Measurements from ENCODE around the gene ITIH1.

ITIH1 gene

GRCh38 chr3:52805270-52806039, 28.1 kb downstream of the ITIH1 start:
- DNase-seq (ENCODE audit: low read depth, low spot score), result peak; percentile 86
- H3K4me3 ChIP-seq (ENCODE audit: low read length), result peak overlapping the region; percentile 9

DNA sequence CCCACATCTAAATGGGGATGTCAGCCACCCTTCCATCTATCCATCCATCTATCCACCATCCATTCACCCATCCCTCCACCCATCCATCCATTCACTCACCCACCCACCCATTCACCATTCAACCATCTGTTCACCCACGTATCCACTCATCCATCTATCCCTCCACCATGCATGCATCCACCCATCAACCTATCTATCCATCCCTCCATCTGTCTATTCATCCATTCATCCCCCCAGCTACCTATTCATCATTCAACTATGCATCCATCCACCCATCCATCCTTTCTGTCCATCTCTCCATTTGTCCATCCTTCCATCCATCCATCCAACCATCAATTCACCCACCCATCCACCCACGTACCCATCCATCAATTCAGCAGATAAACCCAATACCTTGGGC, 31.8 kb downstream of the ITIH1 start:
- no peak overlapping the region for H3K4me3 ChIP-seq (ENCODE audit: low read length)
- no peak for DNase-seq (ENCODE audit: low read depth, low spot score)

DNA sequence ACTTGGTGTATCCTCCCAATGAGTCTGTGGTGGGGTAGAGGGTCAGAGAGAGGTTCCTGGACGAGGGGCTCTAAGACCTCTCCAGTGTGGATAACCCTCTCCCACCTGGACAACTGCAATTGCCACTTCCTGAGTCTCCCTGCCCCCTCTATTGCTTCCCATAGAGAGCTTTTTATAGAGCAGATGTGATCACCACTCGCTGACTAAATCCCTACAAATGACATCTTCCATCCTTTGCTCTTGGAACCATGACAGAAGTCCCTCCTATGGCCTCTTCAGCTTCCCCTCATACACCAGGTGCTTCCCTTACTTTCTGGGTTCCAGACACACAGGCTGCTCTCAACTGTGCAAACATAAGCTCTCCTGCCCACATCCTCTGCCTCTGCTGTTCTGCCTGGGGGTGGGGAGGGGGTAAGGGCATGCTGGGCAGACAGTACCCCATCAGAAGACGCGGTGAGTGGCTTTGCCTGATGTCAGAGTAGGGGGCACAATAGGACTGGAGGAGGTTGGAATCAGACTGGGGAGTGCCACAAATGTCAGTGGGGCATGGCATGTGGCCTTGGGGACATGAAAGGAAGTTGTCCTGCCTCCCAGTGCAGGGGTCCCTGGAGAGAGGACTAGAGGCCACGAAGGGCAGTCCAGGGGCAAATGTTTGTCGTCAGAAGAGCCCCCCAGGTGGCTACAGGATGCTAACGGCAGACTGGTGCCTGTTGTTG, 32.4 kb downstream of the ITIH1 start:
- DNase-seq (ENCODE audit: low read depth, low spot score), result peak; percentile 97
- peak overlapping the region; percentile 29 for H3K4me3 ChIP-seq (ENCODE audit: low read length)

DNA sequence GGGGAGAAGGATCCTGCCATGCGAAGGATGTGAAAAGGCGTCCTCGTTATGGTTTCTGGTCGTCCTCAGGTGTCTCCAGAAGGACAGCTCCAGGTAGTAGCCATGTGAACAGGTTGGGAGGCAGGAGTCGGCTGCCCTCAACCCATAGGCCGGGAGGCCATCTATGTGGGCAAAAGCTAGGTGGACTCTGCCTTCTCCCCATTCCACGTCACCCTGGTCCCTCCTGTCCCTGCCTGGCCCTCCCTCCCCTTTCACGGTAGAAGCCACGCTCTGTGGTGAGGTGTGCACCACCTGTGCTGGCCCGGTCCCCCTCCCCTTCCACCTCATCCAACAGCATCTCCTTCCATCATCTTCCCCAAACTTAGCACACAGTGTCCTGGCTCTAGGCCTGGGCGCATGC, 33.5 kb downstream of the ITIH1 start:
- DNase-seq (ENCODE audit: low read depth, low spot score), result no peak
- no peak overlapping the region for H3K4me3 ChIP-seq (ENCODE audit: low read length)

GRCh38 chr3:52811452-52812011, 34.1 kb downstream of the ITIH1 start:
- H3K4me3 ChIP-seq (ENCODE audit: low read length), result no peak overlapping the region
- DNase-seq (ENCODE audit: low read depth, low spot score), result peak; percentile 40

DNA sequence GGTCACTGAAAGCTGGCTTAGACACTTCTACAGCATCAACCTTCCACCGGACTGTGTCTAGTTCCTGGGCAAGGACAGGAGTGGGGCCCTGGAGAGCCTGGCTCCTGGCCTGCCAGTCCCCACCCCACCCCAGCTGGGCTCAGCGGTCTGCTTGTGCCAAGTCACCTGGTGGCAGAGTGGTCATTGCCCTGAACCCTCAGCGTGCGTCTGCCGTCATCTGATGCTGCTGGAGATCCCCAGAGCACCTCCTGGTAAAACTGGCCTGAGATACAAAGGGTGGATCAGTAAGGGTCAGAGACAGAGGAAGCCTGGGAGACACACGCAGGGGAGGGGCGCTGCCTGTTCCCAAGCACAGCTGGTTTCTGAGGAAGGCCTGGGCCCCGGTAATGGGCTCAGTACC, 36.4 kb downstream of the ITIH1 start:
- DNase-seq (ENCODE audit: low read depth, low spot score), result no peak
- no peak overlapping the region for H3K4me3 ChIP-seq (ENCODE audit: low read length)

DNA sequence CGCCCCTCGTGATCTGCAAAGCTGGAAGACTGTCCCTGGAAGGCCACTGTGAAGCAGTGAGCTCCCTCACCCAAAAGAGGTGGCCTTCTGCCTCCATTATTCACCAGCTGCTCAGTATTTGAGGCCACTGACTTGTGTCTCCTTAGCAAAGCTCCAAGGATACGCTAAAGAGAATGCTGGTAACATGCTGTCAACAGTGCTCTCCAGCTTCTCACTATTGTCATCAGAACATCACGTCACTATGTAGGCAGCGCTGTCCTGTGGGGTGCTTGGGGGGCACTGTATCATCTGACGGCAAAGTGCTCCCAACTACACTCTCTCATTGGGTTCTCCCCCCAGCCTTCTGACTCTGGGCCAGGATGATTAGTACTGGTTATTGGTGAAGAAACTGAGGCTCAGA, 38.8 kb downstream of the ITIH1 start:
- H3K4me3 ChIP-seq (ENCODE audit: low read length), result no peak overlapping the region
- no peak for DNase-seq (ENCODE audit: low read depth, low spot score)

GRCh38 chr3:52816654-52817053, 39.3 kb downstream of the ITIH1 start:
- DNase-seq (ENCODE audit: low read depth, low spot score), result no peak

DNA sequence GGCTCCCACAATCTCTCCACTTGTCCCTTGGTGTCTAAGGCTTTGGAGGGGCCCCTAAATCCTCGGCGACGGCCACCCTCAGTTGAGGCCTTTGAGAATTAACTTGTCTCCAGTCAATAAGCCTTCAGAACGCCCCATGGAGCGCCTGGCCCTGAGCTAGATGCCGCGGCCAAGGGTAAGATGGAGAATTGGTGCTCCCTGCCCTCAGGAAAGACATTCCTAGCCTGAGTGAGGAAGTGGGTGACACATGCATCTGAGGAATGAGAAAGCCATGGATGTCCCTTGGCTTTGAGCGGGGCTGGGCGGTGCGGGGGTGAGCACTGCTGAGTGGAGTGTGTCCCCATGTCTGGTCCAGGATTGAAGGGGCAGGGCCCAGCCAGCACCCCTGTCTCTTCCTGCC, 39.8 kb downstream of the ITIH1 start:
- DNase-seq (ENCODE audit: low read depth, low spot score), result no peak
- no peak overlapping the region for H3K4me3 ChIP-seq (ENCODE audit: low read length)

More at GRCh38 chr3:52816654-52817053, 39.3 kb downstream of the ITIH1 start:
- no peak overlapping the region for H3K4me3 ChIP-seq (ENCODE audit: low read length)

GRCh38 chr3:52817860-52818259, 40.5 kb downstream of the ITIH1 start:
- no peak overlapping the region for H3K4me3 ChIP-seq (ENCODE audit: low read length)
- no peak for DNase-seq (ENCODE audit: low read depth, low spot score)

GRCh38 chr3:52819936-52820335, 42.5 kb downstream of the ITIH1 start:
- DNase-seq (ENCODE audit: low read depth, low spot score), result no peak
- H3K4me3 ChIP-seq (ENCODE audit: low read length), result no peak overlapping the region

- H3K4me3 ChIP-seq (ENCODE audit: low read length), result no peak overlapping the region
- no peak for DNase-seq (ENCODE audit: low read depth, low spot score)
Measured at GRCh38 chr3:52820736-52821135, 43.3 kb downstream of the ITIH1 start.

GRCh38 chr3:52822363-52822762, 45.0 kb downstream of the ITIH1 start:
- no peak for DNase-seq (ENCODE audit: low read depth, low spot score)
- H3K4me3 ChIP-seq (ENCODE audit: low read length), result no peak overlapping the region

DNA sequence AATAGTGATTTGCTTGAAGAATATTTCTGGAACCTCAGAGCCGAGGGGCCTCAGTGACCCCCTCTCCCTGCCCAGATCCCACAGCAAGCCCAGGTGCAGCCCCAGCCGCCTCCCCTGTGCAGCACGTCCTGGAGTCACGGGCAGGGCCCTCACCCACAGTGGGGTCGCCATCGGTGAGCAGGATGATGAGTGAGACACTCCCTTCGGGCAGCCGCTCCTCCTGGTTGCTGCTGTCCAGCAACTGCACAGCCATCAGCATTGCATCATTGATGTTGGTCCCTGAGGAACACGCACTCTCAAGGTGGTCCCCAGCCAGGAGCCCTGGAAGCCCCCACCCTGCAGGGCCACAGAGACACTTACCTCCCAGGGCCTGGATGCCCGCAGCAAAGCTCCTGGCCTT, 46.6 kb downstream of the ITIH1 start:
- DNase-seq (ENCODE audit: low read depth, low spot score), result no peak
- no peak overlapping the region for H3K4me3 ChIP-seq (ENCODE audit: low read length)

GRCh38 chr3:52827441-52827840, 50.0 kb downstream of the ITIH1 start:
- no peak for DNase-seq (ENCODE audit: low read depth, low spot score)

GRCh38 chr3:52827866-52828376, 50.5 kb downstream of the ITIH1 start:
- DNase-seq (ENCODE audit: low read depth, low spot score), result no peak
- H3K4me3 ChIP-seq (ENCODE audit: low read length), result no peak overlapping the region

More at GRCh38 chr3:52827441-52827840, 50.0 kb downstream of the ITIH1 start:
- no peak overlapping the region for H3K4me3 ChIP-seq (ENCODE audit: low read length)

- no peak for DNase-seq (ENCODE audit: low read depth, low spot score)
- H3K4me3 ChIP-seq (ENCODE audit: low read length), result no peak overlapping the region
Measured at GRCh38 chr3:52829482-52829881, 52.1 kb downstream of the ITIH1 start.

DNA sequence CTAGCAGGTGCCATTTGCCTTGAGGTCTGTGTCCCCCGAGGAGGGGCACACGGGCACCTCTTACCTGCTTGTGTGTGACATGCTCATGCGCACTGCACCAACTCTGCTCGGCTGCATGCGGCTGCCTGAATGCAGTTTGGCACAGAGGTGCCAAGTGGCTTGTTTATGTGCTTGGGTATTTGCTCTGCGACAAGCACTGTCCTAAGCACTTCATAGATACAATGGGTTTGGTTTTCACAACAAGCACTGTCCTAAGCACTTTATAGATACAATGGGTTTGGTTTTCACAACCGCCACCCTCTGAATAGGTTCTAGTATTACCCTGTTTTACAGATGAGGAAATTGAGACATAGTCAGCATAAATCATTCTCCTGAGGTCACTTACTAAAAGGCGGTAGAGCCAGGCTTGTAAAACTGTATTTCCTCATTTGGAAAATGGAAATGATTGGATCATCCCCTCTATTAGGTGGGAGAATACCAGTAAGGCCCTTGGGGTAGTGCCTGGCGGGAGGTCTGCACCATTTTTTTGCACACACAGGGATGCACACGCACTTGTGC, 52.6 kb downstream of the ITIH1 start:
- no peak overlapping the region for H3K4me3 ChIP-seq (ENCODE audit: low read length)
- no peak for DNase-seq (ENCODE audit: low read depth, low spot score)

DNA sequence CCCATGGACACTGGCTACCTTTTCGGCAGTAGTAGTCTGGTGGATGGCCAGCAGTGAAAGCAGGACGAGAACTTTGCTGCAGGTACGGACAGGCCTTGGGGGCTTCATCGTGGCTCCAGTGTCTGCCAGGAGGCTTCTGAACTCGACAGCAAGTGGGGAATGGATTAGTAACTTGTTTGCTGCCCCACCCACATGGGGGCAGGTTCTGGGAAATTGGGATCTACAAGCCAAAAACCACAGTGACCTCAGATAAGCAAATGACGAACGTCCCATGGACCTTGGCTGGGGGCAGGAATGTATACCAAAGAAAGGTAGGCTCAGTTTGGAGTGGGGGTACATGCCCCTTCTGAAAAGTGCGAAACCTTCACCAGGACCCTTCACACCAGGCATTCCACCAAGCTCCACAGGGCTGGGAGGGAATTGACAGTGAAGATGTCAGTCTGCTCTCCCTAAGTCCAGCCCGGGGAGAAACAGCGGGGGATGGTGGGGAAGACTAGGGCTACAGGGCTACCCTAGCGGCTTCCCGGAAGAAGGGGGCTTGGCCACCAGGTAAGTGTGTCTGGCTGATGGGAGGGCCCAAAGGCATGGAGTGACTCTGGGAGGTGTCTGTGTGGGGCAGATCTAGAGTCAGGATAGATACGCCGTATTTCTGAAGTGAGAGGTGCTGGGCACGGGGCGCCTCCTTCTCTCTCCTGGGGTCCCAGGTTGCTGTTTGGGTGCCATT, 53.3 kb downstream of the ITIH1 start, which contains the start of gene ITIH4:
ITIH4 (minus strand) TSS at position 138 of the 724 bp plus-strand sequence; CDS start at position 108, 30 bp downstream.
- no peak within 1 kb of the TSS for H3K4me3 ChIP-seq (ENCODE audit: low read length)
- DNase-seq (ENCODE audit: low read depth, low spot score), result no peak
